ENCODE measurements around the gene APOE.
"Not testable (repeated sequence)": the region's sequence is repeated elsewhere in the genome, so short reads cannot be mapped to it uniquely, and the experiment has no call there.

Gene APOE

GRCh38 chr19:44884566-44884965 lies 21.0 kb upstream of the APOE start:
- no peak for DNase-seq (ENCODE audit: low read depth in 2 of 2)

DNA sequence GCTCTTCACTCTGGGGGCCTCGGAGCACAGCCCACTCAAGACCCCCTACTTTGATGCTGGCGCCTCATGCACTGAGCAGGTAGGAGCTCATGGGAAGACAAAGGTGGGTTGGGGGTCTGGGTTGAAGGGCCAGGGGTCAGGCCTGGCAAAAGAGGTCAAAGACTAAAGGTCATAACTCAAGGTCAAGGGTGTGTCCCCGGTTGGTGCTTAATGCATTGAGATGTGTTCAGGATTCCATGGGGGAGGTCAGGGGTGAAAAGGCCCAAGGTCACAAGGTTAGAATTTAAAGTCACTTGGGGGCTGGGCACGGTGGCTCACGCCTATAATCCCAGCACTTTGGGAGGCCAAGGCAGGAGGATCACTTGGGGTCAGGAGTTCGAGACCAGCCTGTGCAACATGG lies 19.5 kb upstream of the APOE start:
- DNase-seq (ENCODE audit: low read depth in 2 of 2) = no peak

DNA sequence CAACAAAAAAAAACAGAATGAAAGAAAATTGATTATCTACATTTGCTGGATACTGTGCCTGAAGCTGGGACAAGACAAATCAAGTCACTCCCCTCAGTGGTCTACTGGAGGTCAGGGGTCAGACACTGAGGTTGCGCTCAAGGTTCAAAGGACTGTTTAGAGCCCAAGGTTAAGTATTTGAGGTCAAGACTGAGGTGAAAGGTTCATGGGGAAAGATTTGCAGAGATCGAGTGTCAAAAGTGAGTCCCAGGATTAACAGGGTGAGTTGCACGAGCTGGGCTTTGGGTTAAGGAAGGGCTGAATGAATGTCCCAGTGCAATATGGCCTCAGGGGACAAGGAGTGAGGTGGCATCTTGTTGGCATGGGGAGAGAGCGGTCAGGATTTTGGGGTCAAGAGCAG lies 17.9 kb upstream of the APOE start:
- DNase-seq (ENCODE audit: low read depth in 2 of 2) = no peak

- DNase-seq (ENCODE audit: low read depth in 2 of 2) = not testable (repeated sequence)
Measured at GRCh38 chr19:44888335-44888734, 17.3 kb upstream of the APOE start.

DNA sequence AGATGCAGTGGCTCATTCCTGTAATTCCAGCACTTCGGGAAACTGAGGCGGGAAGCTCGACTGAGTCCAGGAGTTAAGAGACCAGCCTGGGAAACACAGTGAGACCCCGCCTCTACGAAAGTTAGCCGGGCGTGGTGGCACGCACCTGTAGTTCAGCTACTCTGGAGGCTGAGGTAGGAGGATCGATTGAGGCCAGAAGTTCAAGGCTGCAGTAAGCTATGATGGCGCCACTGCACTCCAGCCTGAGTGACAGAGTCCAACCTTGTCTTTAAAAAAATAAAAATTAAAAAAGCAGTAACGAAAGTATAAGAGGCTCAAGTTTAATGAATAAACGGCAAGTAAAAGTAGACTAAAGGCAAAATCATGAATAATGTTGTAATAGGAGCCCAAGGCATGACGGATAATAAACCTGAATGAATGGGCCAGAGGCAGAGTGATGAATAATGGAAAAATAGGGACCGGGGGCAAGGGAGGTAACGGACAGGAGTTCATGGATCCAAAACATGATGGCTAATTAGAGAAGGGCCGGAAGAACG lies 15.7 kb upstream of the APOE start:
- no peak for DNase-seq (ENCODE audit: low read depth in 2 of 2)

GRCh38 chr19:44890366-44891015 lies 15.1 kb upstream of the APOE start:
- DNase-seq (ENCODE audit: low read depth in 2 of 2) = no peak

DNA sequence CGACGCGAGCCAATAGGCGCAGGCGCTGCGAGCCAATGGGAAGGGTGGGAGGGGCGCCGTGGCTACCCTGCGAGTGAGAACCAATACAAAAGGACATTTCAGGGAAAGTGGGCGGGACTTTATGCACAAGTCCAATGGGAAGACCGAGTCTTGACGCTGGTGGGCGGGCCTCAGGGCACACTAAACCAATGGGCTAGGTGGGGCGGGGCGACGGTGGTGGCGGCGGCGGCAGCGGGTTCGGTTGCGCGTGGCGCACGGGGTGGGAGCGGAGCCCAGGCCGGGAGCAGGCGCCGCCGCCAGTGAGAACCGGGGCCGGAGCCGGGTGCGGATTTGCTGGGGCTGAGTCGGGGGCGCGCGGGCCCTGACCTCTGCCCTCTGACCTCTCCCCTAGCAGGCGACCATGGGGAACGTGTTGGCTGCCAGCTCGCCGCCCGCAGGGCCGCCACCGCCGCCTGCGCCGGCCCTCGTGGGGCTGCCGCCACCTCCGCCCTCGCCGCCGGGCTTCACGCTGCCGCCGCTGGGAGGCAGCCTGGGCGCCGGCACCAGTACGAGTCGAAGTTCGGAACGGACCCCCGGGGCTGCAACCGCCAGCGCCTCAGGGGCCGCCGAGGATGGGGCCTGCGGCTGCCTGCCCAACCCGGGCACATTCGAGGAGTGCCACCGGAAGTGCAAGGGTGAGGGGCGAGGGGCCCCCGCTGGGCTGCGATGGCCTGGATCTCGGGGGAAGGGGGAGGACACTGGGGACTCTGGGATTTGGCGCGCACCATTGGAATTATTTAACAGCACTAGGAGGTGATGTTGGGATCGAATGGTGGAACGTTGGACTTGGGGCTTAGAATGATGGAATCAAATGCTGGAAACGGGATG lies 14.3 kb upstream of the APOE start, which contains the start of gene TOMM40:
TSS of gene TOMM40 (plus strand) at position 239 of the 867 bp plus-strand sequence. CDS start at position 401, 162 bp downstream.
- peak; percentile 99 to 100 for DNase-seq (ENCODE audit: low read depth in 2 of 2)

DNA sequence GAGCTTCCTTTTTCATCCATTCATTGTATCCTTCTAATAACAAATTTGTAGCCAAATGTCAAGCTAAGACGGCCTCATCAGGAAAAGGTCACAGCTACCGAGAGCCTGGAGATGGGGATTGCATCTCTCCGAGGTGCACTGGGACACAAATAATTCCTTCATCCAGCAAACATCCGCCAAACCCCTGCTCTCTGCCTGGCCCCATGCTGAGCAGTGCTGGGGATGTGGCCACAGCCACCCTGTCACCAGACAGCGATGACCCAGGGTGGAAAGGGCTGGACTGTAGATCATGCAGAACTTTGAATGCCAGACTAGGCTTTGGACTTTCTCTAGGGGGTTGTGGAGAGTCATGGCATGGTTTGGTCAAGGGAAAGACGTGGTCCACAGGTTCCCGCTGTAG lies 12.7 kb upstream of the APOE start:
- no peak for DNase-seq (ENCODE audit: low read depth in 2 of 2)

GRCh38 chr19:44893332-44894051 lies 12.1 kb upstream of the APOE start:
- DNase-seq (ENCODE audit: low read depth in 2 of 2) = no peak

- no peak for DNase-seq (ENCODE audit: low read depth in 2 of 2)
Measured at GRCh38 chr19:44894052-44894400, 11.6 kb upstream of the APOE start.

GRCh38 chr19:44894946-44895345 lies 10.7 kb upstream of the APOE start:
- DNase-seq (ENCODE audit: low read depth in 2 of 2) = no peak

DNA sequence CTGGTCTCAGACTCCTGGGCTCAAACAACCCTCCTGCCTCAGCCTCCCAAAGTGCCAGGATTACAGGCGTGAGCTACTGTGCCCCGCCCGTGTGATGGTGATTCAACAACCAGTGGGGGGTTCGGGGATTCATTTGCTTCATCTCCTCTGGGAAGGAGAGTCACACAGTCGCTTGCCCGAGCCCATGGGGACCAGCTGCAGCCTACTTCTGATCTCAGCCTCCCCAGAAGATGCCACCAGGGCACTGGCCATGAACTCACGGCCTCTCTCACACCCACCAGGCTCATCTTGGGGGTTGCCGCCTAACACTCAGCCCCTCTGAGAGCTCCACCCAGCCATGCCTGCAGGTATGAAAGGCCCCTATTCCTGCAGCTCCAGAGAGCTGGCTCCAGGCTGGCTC lies 7.8 kb upstream of the APOE start:
- no peak for DNase-seq (ENCODE audit: low read depth in 2 of 2)

- no peak for DNase-seq (ENCODE audit: low read depth in 2 of 2)
Measured at GRCh38 chr19:44900328-44901244, 5.0 kb upstream of the APOE start.

DNA sequence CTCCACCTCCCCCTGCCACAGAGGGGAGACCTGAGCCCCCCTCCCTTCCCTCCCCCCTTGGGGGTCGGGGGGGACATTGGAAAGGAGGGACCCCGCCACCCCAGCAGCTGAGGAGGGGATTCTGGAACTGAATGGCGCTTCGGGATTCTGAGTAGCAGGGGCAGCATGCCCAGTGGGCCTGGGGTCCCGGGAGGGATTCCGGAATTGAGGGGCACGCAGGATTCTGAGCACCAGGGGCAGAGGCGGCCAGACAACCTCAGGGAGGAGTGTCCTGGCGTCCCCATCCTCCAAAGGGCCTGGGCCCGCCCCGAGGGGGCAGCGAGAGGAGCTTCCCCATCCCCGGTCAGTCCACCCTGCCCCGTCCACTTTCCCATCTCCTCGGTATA lies 2.4 kb upstream of the APOE start:
- DNase-seq (ENCODE audit: low read depth in 2 of 2) = no peak

DNA sequence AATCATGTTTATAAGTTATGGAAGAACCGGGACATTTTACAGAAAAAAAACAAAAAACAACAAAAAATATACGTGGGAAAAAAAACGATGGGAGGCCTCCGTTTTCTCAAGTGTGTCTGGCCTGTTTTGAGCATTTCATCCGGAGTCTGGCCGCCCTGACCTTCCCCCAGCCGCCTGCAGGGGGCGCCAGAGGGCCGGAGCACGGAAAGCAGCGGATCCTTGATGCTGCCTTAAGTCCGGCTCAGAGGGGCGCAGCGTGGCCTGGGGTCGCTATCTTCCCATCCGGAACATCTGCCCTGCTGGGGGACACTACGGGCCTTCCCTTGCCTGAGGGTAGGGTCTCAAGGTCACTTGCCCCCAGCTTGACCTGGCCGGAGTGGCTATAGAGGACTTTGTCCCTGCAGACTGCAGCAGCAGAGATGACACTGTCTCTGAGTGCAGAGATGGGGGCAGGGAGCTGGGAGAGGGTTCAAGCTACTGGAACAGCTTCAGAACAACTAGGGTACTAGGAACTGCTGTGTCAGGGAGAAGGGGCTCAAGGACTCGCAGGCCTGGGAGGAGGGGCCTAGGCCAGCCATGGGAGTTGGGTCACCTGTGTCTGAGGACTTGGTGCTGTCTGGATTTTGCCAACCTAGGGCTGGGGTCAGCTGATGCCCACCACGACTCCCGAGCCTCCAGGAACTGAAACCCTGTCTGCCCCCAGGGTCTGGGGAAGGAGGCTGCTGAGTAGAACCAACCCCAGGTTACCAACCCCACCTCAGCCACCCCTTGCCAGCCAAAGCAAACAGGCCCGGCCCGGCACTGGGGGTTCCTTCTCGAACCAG lies 1.8 kb upstream of the APOE start:
- DNase-seq (ENCODE audit: low read depth in 2 of 2) = peak; percentile 60 to 62

- DNase-seq (ENCODE audit: low read depth in 2 of 2) = no peak
Measured at GRCh38 chr19:44904426-44904994, 1.1 kb upstream of the APOE start.

DNA sequence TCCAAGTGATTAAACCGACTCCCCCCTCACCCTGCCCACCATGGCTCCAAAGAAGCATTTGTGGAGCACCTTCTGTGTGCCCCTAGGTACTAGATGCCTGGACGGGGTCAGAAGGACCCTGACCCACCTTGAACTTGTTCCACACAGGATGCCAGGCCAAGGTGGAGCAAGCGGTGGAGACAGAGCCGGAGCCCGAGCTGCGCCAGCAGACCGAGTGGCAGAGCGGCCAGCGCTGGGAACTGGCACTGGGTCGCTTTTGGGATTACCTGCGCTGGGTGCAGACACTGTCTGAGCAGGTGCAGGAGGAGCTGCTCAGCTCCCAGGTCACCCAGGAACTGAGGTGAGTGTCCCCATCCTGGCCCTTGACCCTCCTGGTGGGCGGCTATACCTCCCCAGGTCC lies 2.0 kb downstream of the APOE start:
- no peak for DNase-seq (ENCODE audit: low read depth in 2 of 2)

- DNase-seq (ENCODE audit: low read depth in 2 of 2) = no peak
Measured at GRCh38 chr19:44908074-44908835, 2.7 kb downstream of the APOE start.

DNA sequence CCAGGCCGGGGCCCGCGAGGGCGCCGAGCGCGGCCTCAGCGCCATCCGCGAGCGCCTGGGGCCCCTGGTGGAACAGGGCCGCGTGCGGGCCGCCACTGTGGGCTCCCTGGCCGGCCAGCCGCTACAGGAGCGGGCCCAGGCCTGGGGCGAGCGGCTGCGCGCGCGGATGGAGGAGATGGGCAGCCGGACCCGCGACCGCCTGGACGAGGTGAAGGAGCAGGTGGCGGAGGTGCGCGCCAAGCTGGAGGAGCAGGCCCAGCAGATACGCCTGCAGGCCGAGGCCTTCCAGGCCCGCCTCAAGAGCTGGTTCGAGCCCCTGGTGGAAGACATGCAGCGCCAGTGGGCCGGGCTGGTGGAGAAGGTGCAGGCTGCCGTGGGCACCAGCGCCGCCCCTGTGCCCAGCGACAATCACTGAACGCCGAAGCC lies 3.3 kb downstream of the APOE start:
- DNase-seq (ENCODE audit: low read depth in 2 of 2) = no peak

Data from stimulated activated CD8-positive, alpha-beta memory T cell treated with anti-CD3 and anti-CD28 coated beads, Interleukin-2, amount 100 ng/mL, for 48 hours (primary cell).